AG09309 (cell line): ENCODE data around the gene NECAB2.

Experiments
- DNase-seq: peaks from one replicate; pipeline ENCODE4 v3.0.0-alpha.2; 2010; ENCODE audit warnings: low read depth
- H3K4me3 ChIP-seq: 2 replicates; pipeline ENCODE4 v1.5.1; 2011; ENCODE audit warnings: mild to moderate bottlenecking, low read depth, low read length, moderate library complexity; ENCODE audit not compliant: control insufficient read depth
- TF ChIP-seq, protein P1 (sequence below): IDR thresholded peaks from 2 replicates; pipeline ENCODE4 v1.5.1; 2011; ENCODE audit warnings: mild to moderate bottlenecking, low read depth, low read length, inconsistent platforms; ENCODE audit not compliant: insufficient read depth, control insufficient read depth; ENCODE audit errors: missing control alignments

The NECAB2 gene

DNA sequence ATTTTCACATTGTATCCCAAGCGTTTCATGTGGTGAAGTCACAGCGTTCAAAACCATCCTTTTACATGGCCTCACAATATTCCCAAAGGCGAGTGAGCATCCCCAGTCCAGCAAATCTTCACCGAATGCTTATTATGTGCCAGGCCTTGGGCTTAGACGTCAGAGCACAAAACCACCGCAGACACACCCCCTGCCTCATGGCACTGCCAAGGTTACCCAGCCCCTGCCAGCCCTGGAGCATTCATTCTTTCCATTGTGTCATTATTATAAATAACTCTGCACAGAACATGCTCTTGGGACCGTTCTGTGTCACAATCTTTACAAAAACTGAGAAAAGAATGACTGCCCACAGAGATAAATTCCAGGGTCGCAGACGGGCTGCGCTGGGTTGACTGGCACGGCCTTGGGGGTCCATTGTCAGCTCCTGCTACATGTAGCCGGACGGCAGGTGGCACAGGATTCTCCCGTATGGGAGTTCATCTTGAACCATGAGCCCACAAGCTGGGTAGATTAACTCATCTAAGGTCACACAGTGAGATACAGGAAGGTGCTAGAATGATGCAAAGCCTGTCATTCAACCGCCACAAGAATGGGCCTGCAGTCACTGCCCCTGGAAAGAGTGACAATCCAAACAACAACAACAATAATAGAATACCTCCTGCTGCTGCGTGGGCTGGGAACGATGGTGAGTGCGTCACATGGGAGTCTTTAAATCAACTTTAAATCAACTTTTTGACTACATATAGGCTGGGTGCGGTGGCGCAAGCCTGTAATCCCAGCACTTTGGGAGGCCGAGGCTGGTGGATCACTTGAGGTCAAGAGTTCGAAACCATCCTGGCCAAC, 4.5 kb upstream of the NECAB2 start:
- DNase-seq = no peak
- TF ChIP-seq, protein P1, sequence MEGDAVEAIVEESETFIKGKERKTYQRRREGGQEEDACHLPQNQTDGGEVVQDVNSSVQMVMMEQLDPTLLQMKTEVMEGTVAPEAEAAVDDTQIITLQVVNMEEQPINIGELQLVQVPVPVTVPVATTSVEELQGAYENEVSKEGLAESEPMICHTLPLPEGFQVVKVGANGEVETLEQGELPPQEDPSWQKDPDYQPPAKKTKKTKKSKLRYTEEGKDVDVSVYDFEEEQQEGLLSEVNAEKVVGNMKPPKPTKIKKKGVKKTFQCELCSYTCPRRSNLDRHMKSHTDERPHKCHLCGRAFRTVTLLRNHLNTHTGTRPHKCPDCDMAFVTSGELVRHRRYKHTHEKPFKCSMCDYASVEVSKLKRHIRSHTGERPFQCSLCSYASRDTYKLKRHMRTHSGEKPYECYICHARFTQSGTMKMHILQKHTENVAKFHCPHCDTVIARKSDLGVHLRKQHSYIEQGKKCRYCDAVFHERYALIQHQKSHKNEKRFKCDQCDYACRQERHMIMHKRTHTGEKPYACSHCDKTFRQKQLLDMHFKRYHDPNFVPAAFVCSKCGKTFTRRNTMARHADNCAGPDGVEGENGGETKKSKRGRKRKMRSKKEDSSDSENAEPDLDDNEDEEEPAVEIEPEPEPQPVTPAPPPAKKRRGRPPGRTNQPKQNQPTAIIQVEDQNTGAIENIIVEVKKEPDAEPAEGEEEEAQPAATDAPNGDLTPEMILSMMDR = no peak
- no peak overlapping the region for H3K4me3 ChIP-seq

- H3K4me3 ChIP-seq = no peak overlapping the region
- no peak for DNase-seq
- TF ChIP-seq, protein P1 = no peak
These were observed 3.2 kb upstream of the NECAB2 start for GRCh38 chr16:83964684-83965443.

DNA sequence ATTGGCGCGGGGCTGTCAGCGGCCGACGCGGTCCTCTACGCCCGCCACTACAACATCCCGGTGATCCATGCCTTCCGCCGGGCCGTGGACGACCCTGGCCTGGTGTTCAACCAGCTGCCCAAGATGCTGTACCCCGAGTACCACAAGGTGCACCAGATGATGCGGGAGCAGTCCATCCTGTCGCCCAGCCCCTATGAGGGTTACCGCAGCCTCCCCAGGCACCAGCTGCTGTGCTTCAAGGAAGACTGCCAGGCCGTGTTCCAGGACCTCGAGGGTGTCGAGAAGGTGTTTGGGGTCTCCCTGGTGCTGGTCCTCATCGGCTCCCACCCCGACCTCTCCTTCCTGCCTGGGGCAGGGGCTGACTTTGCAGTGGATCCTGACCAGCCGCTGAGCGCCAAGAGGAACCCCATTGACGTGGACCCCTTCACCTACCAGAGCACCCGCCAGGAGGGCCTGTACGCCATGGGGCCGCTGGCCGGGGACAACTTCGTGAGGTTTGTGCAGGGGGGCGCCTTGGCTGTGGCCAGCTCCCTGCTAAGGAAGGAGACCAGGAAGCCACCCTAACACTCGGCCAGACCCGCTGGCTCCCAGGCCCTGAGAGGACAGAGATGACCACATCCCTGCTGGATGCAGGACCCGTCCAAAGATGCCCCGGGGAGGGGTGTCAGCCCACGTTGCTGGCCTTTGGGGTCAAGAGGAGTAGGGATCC, 2.4 kb upstream of the NECAB2 start:
- TF ChIP-seq, protein P1 = no peak
- no peak for DNase-seq
- no peak overlapping the region for H3K4me3 ChIP-seq

- TF ChIP-seq, protein P1 = no peak
- H3K4me3 ChIP-seq = no peak overlapping the region
- DNase-seq = no peak
These were observed 1.8 kb upstream of the NECAB2 start for GRCh38 chr16:83966153-83966696.

- no peak for DNase-seq
- H3K4me3 ChIP-seq = no peak overlapping the region
- TF ChIP-seq, protein P1 = no peak
These were observed 953 bp upstream of the NECAB2 start for GRCh38 chr16:83967091-83967490.

- H3K4me3 ChIP-seq = peak overlapping the region; percentile 36
- no peak for DNase-seq
- TF ChIP-seq, protein P1 = no peak
These were observed 335 bp downstream of the NECAB2 start for GRCh38 chr16:83968306-83968851.
